GM12875 (cell line): ENCODE measurements around the gene TPCN1.

ENCODE experiments used
- H3K4me3 ChIP-seq: one replicate; pipeline ENCODE4 v1.5.1; 2011; ENCODE audit warnings: low read depth, low read length, control low read depth
- TF ChIP-seq, protein P1 (sequence below): IDR thresholded peaks from 2 replicates; pipeline ENCODE4 v1.5.1; 2011; ENCODE audit warnings: low read depth, mild to moderate bottlenecking, control low read depth, inconsistent platforms, low read length, moderate library complexity, borderline replicate concordance; ENCODE audit not compliant: insufficient read depth

TPCN1 gene

GRCh38 chr12:113318046-113318656 lies 96.9 kb downstream of the TPCN1 start:
- TF ChIP-seq, protein P1, sequence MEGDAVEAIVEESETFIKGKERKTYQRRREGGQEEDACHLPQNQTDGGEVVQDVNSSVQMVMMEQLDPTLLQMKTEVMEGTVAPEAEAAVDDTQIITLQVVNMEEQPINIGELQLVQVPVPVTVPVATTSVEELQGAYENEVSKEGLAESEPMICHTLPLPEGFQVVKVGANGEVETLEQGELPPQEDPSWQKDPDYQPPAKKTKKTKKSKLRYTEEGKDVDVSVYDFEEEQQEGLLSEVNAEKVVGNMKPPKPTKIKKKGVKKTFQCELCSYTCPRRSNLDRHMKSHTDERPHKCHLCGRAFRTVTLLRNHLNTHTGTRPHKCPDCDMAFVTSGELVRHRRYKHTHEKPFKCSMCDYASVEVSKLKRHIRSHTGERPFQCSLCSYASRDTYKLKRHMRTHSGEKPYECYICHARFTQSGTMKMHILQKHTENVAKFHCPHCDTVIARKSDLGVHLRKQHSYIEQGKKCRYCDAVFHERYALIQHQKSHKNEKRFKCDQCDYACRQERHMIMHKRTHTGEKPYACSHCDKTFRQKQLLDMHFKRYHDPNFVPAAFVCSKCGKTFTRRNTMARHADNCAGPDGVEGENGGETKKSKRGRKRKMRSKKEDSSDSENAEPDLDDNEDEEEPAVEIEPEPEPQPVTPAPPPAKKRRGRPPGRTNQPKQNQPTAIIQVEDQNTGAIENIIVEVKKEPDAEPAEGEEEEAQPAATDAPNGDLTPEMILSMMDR, result no peak
- H3K4me3 ChIP-seq, result no peak overlapping the region

DNA sequence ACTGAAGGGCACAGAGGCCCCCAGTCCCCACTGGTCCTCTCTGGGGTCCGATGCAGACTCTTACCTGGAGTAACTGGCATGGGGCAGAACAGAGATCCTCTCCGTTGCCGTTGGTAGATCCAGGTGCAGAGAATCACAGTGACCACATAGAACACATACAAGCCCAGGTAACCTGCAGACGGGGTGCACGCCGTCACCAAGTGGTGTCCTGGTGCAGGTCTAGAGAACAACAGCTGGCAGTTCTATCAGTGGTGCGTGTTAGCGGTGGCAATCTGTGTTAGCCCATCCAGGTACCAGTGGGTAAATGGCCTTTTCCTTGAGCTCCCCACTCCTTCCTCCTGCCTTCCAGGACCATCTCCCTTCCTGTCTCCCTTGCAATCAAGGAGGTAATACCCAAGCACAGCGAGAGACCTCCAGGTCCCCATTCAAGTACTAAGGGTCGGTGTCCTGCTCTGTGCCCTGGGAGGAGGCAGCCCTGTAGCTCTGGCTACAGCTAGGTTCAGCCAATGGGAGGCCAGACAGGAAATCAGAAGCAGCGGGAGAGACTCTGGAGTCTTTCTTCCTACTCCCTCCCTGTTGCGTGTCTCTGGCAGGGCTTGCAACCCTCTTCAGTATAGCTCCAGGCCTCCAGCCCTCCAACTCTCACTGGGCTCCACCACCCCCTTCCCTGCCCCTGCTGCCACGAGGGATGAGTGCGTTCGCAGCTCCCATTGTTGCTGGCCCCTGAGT lies 97.8 kb downstream of the TPCN1 start:
- no peak overlapping the region for H3K4me3 ChIP-seq

DNA sequence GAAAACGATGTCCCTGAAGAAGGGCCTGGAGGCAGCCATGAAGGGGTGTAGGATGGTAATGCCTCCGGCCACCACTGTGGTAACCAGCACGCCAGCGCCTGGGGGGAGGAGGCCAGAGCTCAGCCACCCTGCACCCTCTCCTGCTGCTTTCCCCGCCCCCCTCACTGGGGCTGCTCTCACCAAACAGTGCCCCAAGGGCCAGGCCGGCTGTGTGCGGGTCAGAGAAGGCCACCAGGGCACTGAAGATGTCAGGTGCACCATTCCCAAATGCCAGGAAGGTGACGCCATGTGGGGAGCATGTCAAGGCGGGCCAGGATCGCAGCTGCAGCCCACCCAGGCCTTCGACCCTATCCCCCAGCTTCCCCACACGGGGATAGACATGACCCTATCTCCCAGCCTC lies 99.1 kb downstream of the TPCN1 start:
- H3K4me3 ChIP-seq, result no peak overlapping the region
- TF ChIP-seq, protein P1, result no peak

More for the DNA sequence above, 97.8 kb downstream of the TPCN1 start:
- TF ChIP-seq, protein P1, result no peak

DNA sequence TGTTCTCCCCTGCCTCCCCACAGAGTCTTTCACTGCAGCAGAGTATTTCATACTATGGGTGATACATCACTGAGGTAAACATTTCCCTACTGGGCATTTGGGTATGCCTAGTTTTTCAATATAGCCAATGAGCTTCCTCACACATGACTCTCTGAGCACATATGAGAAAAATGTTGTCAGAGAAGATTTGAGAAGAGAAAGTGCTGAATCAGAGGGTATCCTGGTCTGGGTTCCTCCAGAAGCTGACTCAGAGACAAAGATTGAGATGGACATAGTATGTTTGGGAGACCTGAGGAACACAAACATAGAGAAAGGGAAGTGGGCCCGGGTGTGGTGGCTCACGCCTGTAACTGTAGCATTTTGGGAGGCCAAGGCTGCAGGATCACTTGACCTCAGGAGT lies 101.1 kb downstream of the TPCN1 start:
- TF ChIP-seq, protein P1, result no peak
- no peak overlapping the region for H3K4me3 ChIP-seq

GRCh38 chr12:113325916-113326315 lies 104.7 kb downstream of the TPCN1 start:
- TF ChIP-seq, protein P1, result no peak
- no peak overlapping the region for H3K4me3 ChIP-seq

DNA sequence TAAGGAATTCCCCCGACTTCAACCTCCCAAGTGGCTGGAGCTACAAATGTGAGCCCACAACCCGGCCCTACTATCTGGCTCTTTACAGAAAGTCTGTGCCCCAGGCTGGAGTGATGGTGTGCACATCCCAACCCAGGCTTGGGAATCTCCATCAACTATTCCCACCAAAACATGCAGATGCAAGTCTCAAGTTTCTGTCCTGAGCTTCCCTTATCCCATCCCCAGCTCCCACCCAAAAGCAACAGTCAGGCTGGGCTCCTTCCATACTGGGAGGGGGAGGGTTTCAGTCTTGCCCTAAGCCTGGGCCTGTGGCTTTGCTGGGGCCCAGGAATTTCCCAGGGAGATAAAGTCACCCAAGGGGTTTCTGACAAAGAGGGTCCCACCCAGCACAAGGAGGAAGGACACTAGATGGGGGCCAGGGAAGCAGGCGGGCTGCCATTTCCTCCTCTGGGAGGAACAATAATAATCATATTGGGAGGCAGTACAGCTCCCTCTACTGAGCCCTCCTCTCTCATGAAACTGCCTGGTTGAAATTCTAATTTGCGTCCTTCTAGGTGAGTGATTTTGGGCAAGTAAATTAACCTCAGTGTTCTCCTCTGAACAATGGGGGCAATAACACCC lies 105.6 kb downstream of the TPCN1 start:
- no peak overlapping the region for H3K4me3 ChIP-seq
- TF ChIP-seq, protein P1, result no peak
